ENCODE results near the gene LGR6.
"Not testable (repeated sequence)": the region's sequence is repeated elsewhere in the genome, so short reads cannot be mapped to it uniquely, and the experiment has no call there.

LGR6 gene

DNA sequence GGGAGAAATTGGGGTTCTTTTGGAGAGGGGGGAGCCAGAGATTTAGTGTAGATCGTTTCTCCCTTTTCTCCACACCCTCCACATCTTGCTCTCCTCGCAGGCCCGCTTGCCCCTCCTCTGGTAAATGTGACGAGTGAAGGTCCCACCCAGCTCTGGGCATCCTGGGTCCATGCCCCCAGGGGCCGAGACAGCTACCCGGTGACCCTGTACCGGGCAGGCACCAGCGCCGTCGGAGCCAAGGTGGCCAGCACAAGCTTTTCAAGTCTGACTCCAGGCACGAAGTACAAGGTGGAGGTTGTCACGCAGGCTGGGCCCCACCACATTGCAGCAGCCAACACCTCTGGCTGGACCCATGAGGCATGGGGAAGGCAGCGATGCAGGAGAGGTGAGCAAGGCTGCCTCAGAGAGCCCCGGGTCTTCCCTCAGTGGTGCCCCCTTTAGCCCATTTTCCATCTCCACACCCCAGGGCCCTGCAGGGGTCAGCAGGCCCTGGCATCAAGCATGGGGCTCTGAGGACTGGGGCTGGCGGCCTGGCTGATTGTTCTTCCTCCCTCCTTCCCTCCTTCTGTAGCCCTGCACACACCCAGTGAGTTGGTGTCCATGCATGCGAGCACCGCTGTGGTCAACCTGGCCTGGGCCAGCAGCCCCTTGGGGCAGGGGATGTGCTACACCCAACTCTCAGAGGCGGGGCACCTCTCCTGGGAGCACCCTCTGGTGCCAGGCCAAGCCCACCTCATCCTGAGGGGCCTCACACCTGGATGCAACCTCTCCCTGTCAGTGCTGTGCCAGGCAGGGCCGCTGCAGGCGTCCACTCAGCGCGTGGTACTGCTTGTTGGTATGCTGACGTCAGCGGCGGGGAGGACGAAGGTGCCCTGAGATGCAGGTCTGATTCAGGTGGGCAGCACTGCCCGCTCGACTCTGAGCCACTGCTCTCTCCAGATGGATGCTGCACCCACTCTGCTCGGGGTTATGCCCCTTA is 16.4 kb upstream of the LGR6 start:
- Histone ChIP-seq H3K27ac (no peak overlapping the region), H3K27me3 (ENCODE audit: insufficient read depth, low read depth) (peaks cover 11% of the 10 kb centered on the region; the same call in 1 of the 2 replicates), H3K4me2 (no peak overlapping the region), H3K4me3 (IDR thresholded peaks at IDR 0.05; ENCODE audit: insufficient read depth, low read depth, low read length) (no peak overlapping the region), H3K4me1 (ENCODE audit: low read depth, poor library complexity, severe bottlenecking) (peaks cover 4% of the 10 kb centered on the region), H3K36me3 (ENCODE audit: insufficient read depth) (no peaks in the 10 kb centered on the region), H3K9ac (no peak overlapping the region), H4K20me1 (ENCODE audit: insufficient read depth) (no peaks in the 10 kb centered on the region), H3K79me2 (ENCODE audit: insufficient read depth, low read depth) (no peaks in the 10 kb centered on the region), H2AFZ (ENCODE audit: low read depth) (no peak overlapping the region)
- TF ChIP-seq, protein P1, sequence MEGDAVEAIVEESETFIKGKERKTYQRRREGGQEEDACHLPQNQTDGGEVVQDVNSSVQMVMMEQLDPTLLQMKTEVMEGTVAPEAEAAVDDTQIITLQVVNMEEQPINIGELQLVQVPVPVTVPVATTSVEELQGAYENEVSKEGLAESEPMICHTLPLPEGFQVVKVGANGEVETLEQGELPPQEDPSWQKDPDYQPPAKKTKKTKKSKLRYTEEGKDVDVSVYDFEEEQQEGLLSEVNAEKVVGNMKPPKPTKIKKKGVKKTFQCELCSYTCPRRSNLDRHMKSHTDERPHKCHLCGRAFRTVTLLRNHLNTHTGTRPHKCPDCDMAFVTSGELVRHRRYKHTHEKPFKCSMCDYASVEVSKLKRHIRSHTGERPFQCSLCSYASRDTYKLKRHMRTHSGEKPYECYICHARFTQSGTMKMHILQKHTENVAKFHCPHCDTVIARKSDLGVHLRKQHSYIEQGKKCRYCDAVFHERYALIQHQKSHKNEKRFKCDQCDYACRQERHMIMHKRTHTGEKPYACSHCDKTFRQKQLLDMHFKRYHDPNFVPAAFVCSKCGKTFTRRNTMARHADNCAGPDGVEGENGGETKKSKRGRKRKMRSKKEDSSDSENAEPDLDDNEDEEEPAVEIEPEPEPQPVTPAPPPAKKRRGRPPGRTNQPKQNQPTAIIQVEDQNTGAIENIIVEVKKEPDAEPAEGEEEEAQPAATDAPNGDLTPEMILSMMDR (conservative IDR thresholded peaks at IDR 0.05; ENCODE audit: low read depth, low read length), result no peak

DNA sequence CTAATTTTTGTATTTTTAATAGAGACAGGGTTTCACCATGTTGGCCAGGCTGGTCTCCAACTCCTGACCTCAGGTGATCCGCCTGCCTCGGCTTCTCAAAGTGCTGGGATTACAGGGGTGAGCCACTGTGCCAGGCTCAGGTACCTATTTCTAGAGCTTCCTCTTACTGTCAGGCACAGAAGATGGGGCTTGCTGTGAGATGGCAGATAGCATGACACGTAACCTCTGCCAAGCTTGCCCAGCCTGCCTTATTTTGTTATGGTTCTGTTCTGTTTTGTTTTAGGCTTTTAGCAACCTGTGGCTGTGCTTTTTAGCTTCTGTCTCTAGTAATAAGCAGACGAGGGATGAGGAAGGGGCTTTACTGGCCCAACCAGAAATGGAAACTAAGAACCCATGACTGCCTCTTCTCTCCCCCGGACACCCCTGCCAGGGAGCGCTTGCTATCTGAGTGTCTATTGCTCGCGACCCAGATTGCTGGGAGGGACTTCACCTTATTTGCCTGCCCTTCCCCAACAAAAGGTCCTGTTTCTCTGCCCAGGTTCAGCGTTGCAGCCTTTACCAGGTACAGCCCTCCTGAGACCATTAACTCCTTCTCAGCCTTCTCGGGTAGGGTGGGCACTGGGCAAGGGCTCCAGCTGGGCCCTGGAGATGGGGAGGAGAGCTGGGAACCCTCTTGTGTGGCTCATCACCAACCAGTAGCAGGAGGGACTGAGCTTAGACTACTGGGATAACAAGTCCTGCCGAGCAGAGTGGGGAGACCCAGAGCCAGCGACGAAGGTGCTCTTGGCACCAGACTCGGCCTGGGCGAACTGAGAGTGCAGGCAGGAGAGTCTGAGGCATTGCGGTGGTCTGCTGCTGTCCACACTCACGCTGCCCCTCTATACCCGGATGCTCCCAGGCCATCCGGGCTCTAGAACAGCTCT is 13.5 kb upstream of the LGR6 start:
- no peak overlapping the region for H3K27ac ChIP-seq
- TF ChIP-seq, protein P1 (conservative IDR thresholded peaks at IDR 0.05; ENCODE audit: low read depth, low read length), result no peak
- H3K4me3 ChIP-seq (IDR thresholded peaks at IDR 0.05; ENCODE audit: insufficient read depth, low read depth, low read length), result no peak overlapping the region
- H3K4me2 ChIP-seq, result no peak overlapping the region
- H4K20me1 ChIP-seq (ENCODE audit: insufficient read depth), result no peaks in the 10 kb centered on the region
- no peak overlapping the region for H3K9ac ChIP-seq
- H3K4me1 ChIP-seq (ENCODE audit: low read depth, poor library complexity, severe bottlenecking), result peaks cover 9% of the 10 kb centered on the region
- no peak overlapping the region for H2AFZ ChIP-seq (ENCODE audit: low read depth)
- H3K36me3 ChIP-seq (ENCODE audit: insufficient read depth), result no peaks in the 10 kb centered on the region
- no peaks in the 10 kb centered on the region for H3K79me2 ChIP-seq (ENCODE audit: insufficient read depth, low read depth)
- H3K27me3 ChIP-seq (ENCODE audit: insufficient read depth, low read depth), result peaks cover 17% of the 10 kb centered on the region; the same call in 1 of the 2 replicates

- H3K4me3 ChIP-seq (IDR thresholded peaks at IDR 0.05; ENCODE audit: insufficient read depth, low read depth, low read length), result not testable (repeated sequence)
These were observed 12.9 kb upstream of the LGR6 start for GRCh38 chr1:202180751-202181139.

DNA sequence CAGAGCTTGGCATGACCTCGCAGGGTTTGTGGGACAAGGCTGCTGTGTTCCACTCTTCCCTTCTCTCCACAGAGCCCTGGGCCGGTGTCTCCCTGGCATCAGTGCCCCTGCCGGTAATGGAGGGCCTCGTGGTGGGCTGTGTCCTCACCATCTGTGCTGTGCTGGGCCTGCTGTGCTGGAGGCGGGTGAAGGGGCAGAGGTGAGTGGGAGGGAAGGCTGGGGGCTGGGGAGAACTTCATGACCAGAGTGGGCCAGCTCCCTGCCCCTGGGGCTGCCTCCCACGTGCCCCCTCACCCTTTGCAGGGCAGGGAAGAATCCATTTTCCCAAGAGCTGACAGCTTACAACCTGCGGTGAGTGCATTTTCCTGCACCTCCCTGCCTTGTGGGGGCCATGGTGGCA is 12.0 kb upstream of the LGR6 start:
- Histone ChIP-seq H3K9ac (no peak overlapping the region), H3K27ac (no peak overlapping the region), H3K79me2 (ENCODE audit: insufficient read depth, low read depth) (no peaks in the 10 kb centered on the region), H3K4me3 (IDR thresholded peaks at IDR 0.05; ENCODE audit: insufficient read depth, low read depth, low read length) (no peak overlapping the region), H2AFZ (ENCODE audit: low read depth) (no peak overlapping the region), H3K27me3 (ENCODE audit: insufficient read depth, low read depth) (peaks cover 23% of the 10 kb centered on the region), H3K36me3 (ENCODE audit: insufficient read depth) (no peaks in the 10 kb centered on the region), H4K20me1 (ENCODE audit: insufficient read depth) (no peaks in the 10 kb centered on the region), H3K4me1 (ENCODE audit: low read depth, poor library complexity, severe bottlenecking) (peaks cover 9% of the 10 kb centered on the region), H3K4me2 (no peak overlapping the region)
- TF ChIP-seq, protein P1 (conservative IDR thresholded peaks at IDR 0.05; ENCODE audit: low read depth, low read length), result no peak

More at GRCh38 chr1:202180751-202181139, 12.9 kb upstream of the LGR6 start:
- H2AFZ ChIP-seq (ENCODE audit: low read depth); H3K27ac ChIP-seq; H3K4me2 ChIP-seq; H3K79me2 ChIP-seq (ENCODE audit: insufficient read depth, low read depth); H3K36me3 ChIP-seq (ENCODE audit: insufficient read depth); H3K4me1 ChIP-seq (ENCODE audit: low read depth, poor library complexity, severe bottlenecking); H3K9ac ChIP-seq; H4K20me1 ChIP-seq (ENCODE audit: insufficient read depth): not testable (repeated sequence)
- peaks cover 19% of the 10 kb centered on the region; the same call in 1 of the 2 replicates for H3K27me3 ChIP-seq (ENCODE audit: insufficient read depth, low read depth)
